GM19324 (cell line): ENCODE measurements around the gene SETD4.
"Not testable (repeated sequence)": the region's sequence is repeated elsewhere in the genome, so short reads cannot be mapped to it uniquely, and the experiment has no call there.

Source experiments
- ATAC-seq: cut with Tn5 transposase; IDR thresholded peaks from one replicate; pipeline ENCODE4 v1.9.1; 2021; ENCODE audit warnings: mild to moderate bottlenecking, moderate library complexity; ENCODE audit not compliant: unreplicated experiment, low FRiP score

Gene SETD4, protein sequence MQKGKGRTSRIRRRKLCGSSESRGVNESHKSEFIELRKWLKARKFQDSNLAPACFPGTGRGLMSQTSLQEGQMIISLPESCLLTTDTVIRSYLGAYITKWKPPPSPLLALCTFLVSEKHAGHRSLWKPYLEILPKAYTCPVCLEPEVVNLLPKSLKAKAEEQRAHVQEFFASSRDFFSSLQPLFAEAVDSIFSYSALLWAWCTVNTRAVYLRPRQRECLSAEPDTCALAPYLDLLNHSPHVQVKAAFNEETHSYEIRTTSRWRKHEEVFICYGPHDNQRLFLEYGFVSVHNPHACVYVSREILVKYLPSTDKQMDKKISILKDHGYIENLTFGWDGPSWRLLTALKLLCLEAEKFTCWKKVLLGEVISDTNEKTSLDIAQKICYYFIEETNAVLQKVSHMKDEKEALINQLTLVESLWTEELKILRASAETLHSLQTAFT

GRCh38 chr21:36060159-36060921 lies at the start of gene SETD4:
Gene SETD4, minus strand, starts transcription at chr21:36060526. Its CDS starts 1,638 bp downstream, at chr21:36058888.
- ATAC-seq: peak; percentile 93

DNA sequence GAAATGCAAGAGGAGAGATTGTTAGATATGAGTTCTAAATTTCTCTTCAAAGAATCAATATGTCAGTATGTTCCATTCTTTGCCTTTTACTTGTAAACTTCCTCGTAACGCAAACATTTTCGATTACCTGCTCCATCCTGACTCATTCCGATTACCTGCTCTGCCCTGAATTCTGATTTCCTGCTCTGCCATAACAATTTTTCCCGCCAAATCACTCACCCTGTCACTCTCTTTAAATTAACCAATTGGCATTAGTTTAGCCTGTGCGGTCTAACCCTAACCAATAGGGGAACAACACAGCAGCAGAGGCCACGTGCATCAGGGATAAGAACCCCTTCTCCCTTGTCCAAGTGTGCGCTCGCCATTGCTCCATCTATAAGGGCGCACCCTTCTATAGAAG lies 49.5 kb upstream of the SETD4 start:
- ATAC-seq: no peak

- no peak for ATAC-seq
Measured at GRCh38 chr21:36105327-36105842, 45.1 kb upstream of the SETD4 start.

DNA sequence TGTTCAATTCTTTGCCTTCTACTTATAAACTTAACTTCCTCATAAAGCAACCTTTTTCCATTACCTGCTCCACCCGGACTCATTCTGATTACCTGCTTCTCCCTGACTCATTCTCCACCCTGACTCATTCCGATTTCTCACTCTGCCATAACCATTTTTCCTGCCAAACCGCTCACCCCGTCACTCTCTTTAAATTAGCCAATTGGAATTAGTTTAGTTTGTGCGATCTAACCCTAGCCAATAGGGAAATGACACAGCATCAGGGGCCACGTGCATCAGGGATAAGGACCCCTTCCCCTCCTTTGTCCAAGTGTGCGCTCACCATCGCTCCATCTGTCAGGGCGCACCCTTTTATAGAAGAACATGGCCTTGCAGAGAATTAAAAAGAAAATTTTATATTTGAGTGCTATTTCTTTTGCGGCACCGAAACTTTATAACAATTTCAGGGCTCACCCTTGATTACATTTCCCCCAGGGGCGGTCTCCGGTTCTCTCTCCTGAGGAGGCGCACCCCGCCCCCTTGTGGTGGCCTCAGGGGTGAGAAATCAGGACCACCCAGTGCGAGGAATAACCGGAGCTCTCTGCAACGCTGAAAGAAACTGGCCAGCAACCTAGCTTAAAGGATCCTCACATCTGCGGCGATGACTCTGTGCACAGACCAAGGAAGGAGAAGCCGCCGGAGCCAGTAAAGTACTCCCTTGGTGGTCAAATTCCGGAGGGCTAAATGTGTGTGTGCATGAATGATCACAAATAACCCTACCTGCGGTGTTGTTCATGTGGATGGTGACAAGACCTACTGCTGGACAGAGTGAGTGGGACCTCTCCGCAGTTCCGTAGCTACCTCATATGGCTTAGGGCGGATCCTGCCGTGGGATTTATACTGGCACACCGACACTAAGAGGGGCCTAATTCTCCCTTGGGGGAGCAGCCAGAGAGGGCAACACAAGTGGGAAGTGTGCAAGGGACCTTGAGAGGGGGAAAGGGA lies 44.3 kb upstream of the SETD4 start:
- ATAC-seq: no peak

GRCh38 chr21:36103434-36103833 lies 43.1 kb upstream of the SETD4 start:
- no peak for ATAC-seq

DNA sequence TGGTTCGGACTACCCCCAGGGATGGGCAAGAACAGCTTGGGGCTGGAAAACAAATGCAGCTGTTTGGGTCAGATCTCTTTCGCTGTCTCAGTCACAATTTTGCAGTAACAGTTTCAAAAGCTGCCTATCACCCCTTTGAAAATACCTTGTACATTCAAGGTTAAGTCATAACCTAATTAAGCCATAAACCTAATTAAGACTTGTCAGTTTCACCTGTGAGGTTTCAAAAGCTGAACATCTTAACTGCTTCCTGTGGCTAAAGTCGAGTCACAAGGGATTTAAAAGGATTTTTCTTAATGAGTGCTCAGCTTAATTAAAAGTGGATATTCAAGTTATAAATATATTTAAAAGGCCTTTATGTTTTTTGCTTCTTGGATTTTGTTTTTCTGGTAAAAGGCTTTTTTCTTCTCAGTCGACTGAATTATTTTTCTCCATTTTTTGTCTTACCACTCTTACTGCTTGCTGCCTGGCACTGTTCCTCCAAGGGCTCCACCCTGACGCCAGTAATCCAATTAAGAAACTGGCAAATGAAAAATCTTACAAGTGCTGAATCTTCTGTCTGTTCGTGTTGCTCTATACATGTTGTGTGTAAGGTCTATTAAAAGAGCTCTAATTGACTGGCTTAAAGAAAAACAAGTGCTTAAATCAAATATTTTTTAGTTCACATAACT lies 40.8 kb upstream of the SETD4 start:
- ATAC-seq: no peak

DNA sequence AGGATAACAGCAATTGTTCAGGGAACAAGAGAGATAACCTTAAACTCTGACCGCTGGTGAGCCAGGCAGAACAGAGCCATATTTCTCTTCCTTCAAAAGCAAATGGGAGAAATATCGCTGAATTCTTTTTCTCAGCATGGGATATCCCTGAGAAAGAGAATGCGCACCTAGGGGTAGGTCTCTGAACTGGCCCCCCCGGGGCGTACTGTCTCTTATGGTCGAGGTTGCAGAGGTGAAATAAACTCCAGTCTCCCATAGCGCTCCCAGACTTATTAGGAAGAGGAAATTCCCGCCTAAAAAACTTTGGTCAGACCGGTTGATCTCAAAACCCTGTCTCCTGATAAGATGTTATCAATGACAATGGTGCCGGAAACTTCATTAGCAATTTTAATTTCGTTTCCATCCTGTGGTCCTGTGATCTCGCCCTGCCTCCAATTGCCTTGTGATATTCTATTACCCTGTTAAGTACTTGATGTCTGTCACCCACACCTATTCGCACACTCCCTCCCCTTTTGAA lies 39.4 kb upstream of the SETD4 start:
- not testable (repeated sequence) for ATAC-seq

DNA sequence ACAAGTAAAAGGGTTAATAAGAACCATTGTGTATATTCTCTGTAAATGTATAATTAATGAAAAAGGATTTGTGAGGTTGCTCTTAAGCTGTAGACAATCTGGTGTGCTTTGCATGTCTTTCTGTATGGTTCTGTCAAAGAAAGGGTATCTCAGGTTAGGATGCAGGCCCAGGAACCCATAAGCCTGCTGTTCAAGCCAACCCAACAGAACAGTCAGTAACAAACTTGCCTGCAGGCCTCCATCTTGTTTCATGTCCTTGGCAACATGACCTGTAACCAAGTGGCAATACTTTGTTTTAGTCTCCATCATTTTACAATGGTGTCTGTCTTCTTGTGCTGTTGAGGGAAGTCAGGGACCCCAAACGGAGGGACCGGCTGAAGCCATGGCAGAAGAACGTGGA lies 38.7 kb upstream of the SETD4 start:
- no peak for ATAC-seq

DNA sequence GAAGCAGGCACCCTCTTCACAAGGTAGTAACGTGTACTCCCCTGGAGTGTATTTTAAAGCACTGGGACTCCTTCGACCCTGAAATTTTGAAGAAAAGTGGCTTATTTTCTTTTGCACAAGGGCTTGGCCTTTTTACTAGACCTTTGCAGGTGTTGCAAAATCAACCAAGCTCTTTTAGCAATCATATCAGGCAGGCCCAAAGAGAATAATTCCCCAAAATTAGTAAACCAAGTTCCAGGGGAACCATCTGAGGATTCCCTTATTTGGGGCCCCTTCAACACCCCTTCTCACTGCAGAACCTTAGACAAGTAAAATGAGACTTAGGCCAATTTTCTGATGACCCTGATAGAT lies 37.8 kb upstream of the SETD4 start:
- no peak for ATAC-seq

DNA sequence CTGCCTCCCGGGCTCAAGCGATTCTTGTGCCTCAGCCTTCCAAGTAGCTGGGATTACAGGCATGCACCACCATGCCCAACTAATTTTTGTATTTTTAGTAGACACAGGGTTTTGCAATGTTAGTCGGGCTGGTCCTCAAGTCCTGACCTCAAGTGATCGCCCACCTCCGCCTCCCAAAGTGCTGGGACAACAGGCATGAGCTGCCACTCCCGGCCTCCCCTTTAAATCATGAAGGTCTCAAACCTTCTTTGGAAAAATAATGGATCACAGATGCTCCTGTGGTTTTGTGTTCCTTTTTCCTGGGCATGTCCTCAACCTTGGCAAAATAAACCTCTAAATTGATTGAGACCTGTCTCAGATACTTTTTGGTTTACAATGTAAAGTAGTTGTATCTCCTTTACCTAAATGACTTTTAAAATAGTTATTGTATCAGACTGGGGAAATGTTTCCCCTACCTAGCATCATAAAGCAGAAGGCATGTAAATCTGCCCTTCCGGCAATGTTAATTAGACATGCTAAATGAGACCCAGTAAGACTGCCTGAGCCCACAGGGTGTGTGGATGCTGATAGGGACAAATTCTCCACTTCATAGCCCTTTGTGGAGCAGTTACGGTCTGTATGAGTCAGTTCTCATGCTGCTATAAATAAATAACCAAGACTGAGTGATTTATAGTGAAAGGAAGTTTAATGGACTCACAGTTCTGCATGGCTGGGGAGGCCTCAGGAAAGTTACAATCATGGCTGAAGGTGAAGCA lies 37.3 kb upstream of the SETD4 start:
- ATAC-seq: no peak

DNA sequence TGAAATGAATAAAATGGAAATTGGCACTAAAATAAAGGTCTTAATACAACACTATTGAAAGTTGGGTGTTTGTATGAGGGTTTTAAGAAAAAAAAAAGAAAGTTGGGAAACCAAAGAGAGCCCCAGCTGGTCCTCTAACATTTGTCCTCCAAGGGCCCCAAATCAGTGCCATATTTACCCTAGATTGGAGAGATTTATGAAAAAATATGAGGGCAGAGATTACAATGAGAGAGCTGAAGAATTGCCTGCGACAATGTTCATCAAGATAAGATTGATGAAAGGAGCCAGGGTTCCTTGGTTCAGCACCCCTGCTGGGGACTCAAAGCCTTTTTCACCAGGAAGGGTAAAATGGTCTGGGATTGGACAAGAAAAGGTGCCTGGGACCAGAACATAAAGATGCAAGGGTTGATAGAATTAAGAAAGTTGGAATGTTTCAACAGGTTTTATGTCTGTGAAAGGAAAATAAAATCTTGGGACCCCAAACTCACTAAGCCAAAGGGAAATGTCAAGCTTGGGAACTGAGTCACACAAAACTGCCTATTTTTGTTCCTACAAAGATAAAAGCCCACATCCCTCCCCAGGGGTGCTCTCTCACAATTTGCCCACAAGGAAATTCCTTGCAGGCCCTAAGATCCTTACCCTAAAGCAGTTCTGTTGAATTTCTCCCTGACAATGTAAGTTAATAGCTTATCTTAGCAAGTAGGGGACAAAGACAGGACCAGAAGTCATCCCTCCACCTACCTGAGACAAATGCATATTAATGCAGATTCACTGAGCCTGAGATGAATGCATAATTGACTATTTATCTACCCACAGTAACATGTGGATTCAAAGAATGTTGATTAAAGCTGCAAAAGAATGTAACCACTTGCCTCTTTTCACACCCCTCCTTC lies 36.3 kb upstream of the SETD4 start:
- no peak for ATAC-seq

DNA sequence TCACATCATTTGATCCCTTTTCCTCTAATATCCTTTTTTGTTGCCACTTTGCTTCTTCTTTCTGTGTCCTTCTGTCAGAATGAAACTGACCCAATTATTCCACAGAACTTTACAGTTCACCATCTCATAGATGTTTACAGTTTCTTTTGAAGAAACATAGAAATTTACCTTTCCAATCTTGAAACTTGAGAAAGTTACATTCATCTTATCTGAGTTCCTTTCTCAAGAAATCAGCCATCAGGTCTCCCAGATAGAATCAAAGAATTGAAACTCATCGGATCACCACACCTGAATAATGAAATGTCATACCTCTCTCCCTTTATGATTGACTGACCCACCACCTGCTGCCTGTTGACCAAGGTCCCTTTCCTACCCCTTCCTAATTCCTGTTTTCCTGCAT lies 33.2 kb upstream of the SETD4 start:
- no peak for ATAC-seq

GRCh38 chr21:36092681-36093080 lies 32.4 kb upstream of the SETD4 start:
- no peak for ATAC-seq

- ATAC-seq: no peak
Measured at GRCh38 chr21:36089946-36090345, 29.6 kb upstream of the SETD4 start.

- no peak for ATAC-seq
Measured at GRCh38 chr21:36087362-36088138, 27.2 kb upstream of the SETD4 start.

GRCh38 chr21:36082237-36082664 lies 21.9 kb upstream of the SETD4 start:
- ATAC-seq: no peak

- no peak for ATAC-seq
Measured at GRCh38 chr21:36080386-36080785, 20.1 kb upstream of the SETD4 start.
